Measurements from ENCODE around the gene UBE4B.

GRCh38 chr1:10143961-10144485 lies 111.3 kb downstream of the UBE4B start:
- TF ChIP-seq CTCF (IDR thresholded peaks at IDR 0.05) (no peak), POLR2A (IDR thresholded peaks at IDR 0.05) (no peak)

All from esophagus squamous epithelium (tissue), 4 donors.